ENCODE data around the gene CD101. TPM values are rescaled to one million over a fixed set of nuclear protein-coding genes. Genes with fewer than 3 reads are reported as not detected.

The CD101 gene
- total RNA-seq, 2 donors from 2014 or later = 0.97 to 1.4 TPM

GRCh38 chr1:116991918-116992317 is 9.6 kb upstream of the CD101 start:
- Histone ChIP-seq H3K4me1 (ENCODE audit: control insufficient read depth, insufficient read depth, low read length) (peaks cover 17% of the 10 kb centered on the region), H3K9ac (ENCODE audit: extremely low read depth, low read length, poor library complexity, severe bottlenecking) (no peak overlapping the region), H3K4me3 (ENCODE audit: low read length) (no peak overlapping the region), H3K27me3 (ENCODE audit: control insufficient read depth, insufficient read depth, low read length, poor library complexity, severe bottlenecking) (no peaks in the 10 kb centered on the region), H3K9me3 (ENCODE audit: control insufficient read depth, low read length) (peaks cover 19% of the 10 kb centered on the region), H3K36me3 (ENCODE audit: control insufficient read depth, insufficient read depth, low read length) (peaks cover 13% of the 10 kb centered on the region), H3K27ac (ENCODE audit: low read depth, low read length) (no peak overlapping the region)
- WGBS, 2 experiments (ENCODE audit: insufficient coverage in 1 of 2, insufficient read length in 1 of 2) = 100% methylated on average over 1 of the region's 1 CpG
- Mint-ChIP-seq H3K4me1 (peaks cover 26% of the 10 kb centered on the region), H3K4me3 (no peak overlapping the region), H3K9me3 (peaks cover 7% of the 10 kb centered on the region), H3K27ac (no peak overlapping the region), H3K36me3 (ENCODE audit: low read depth) (peaks cover 43% of the 10 kb centered on the region), H3K27me3 (ENCODE audit: insufficient read depth) (no peaks in the 10 kb centered on the region)
- TF ChIP-seq, protein P1, sequence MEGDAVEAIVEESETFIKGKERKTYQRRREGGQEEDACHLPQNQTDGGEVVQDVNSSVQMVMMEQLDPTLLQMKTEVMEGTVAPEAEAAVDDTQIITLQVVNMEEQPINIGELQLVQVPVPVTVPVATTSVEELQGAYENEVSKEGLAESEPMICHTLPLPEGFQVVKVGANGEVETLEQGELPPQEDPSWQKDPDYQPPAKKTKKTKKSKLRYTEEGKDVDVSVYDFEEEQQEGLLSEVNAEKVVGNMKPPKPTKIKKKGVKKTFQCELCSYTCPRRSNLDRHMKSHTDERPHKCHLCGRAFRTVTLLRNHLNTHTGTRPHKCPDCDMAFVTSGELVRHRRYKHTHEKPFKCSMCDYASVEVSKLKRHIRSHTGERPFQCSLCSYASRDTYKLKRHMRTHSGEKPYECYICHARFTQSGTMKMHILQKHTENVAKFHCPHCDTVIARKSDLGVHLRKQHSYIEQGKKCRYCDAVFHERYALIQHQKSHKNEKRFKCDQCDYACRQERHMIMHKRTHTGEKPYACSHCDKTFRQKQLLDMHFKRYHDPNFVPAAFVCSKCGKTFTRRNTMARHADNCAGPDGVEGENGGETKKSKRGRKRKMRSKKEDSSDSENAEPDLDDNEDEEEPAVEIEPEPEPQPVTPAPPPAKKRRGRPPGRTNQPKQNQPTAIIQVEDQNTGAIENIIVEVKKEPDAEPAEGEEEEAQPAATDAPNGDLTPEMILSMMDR (conservative IDR thresholded peaks at IDR 0.05) = no peak
- DNase-seq = no peak

- H3K9me3 Mint-ChIP-seq = peaks cover 7% of the 10 kb centered on the region
- H3K27me3 ChIP-seq (ENCODE audit: control insufficient read depth, insufficient read depth, low read length, poor library complexity, severe bottlenecking) = no peaks in the 10 kb centered on the region
- no peak overlapping the region for H3K9ac ChIP-seq (ENCODE audit: extremely low read depth, low read length, poor library complexity, severe bottlenecking)
- no peak overlapping the region for H3K4me3 ChIP-seq (ENCODE audit: low read length)
- H3K4me3 Mint-ChIP-seq = no peak overlapping the region
- H3K27me3 Mint-ChIP-seq (ENCODE audit: insufficient read depth) = no peaks in the 10 kb centered on the region
- H3K27ac ChIP-seq (ENCODE audit: low read depth, low read length) = no peak overlapping the region
- TF ChIP-seq, protein P1 (conservative IDR thresholded peaks at IDR 0.05) = no peak
- H3K36me3 ChIP-seq (ENCODE audit: control insufficient read depth, insufficient read depth, low read length) = peaks cover 13% of the 10 kb centered on the region
- WGBS, 2 experiments (ENCODE audit: insufficient coverage in 1 of 2, insufficient read length in 1 of 2) = 93 to 98% methylated on average over 6 to 7 of the region's 7 CpGs
- DNase-seq = no peak
- H3K36me3 Mint-ChIP-seq (ENCODE audit: low read depth) = peaks cover 30% of the 10 kb centered on the region
- H3K4me1 Mint-ChIP-seq = peaks cover 21% of the 10 kb centered on the region
- no peak overlapping the region for H3K27ac Mint-ChIP-seq
- H3K9me3 ChIP-seq (ENCODE audit: control insufficient read depth, low read length) = peaks cover 19% of the 10 kb centered on the region
- H3K4me1 ChIP-seq (ENCODE audit: control insufficient read depth, insufficient read depth, low read length) = peaks cover 17% of the 10 kb centered on the region
Measured at GRCh38 chr1:116993286-116993685, 8.3 kb upstream of the CD101 start.

DNA sequence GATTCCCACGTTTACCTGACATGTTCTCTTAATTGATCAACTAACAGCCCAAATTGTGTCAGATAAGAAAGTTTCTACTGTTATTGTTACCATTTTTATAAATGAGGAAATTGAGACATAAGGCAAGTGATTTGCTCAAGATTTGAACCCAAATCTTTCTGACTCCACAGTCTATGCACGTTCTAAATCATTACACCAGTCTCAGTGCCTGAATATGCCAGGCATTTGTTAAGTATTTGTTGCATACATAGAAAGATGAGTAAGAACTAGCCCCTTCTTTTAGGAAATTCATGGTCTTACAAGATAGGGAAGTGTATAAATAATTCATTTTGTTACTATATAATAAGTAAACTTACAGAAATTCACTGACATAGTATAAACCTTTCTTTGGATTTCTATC is 7.1 kb upstream of the CD101 start:
- H3K36me3 ChIP-seq (ENCODE audit: control insufficient read depth, insufficient read depth, low read length) = peaks cover 13% of the 10 kb centered on the region
- Mint-ChIP-seq H3K9me3 (peaks cover 7% of the 10 kb centered on the region), H3K4me1 (peaks cover 15% of the 10 kb centered on the region), H3K4me3 (no peak overlapping the region), H3K27ac (no peak overlapping the region), H3K36me3 (ENCODE audit: low read depth) (peaks cover 26% of the 10 kb centered on the region), H3K27me3 (ENCODE audit: insufficient read depth) (no peaks in the 10 kb centered on the region)
- peaks cover 19% of the 10 kb centered on the region for H3K9me3 ChIP-seq (ENCODE audit: control insufficient read depth, low read length)
- no peak overlapping the region for H3K27ac ChIP-seq (ENCODE audit: low read depth, low read length)
- no peak for DNase-seq
- H3K4me1 ChIP-seq (ENCODE audit: control insufficient read depth, insufficient read depth, low read length) = peaks cover 15% of the 10 kb centered on the region
- no peak overlapping the region for H3K4me3 ChIP-seq (ENCODE audit: low read length)
- no peak overlapping the region for H3K9ac ChIP-seq (ENCODE audit: extremely low read depth, low read length, poor library complexity, severe bottlenecking)
- WGBS, 2 experiments (ENCODE audit: insufficient coverage in 1 of 2, insufficient read length in 1 of 2) = 78 to 83% methylated on average over 1 to 2 of the region's 2 CpGs
- TF ChIP-seq, protein P1 (conservative IDR thresholded peaks at IDR 0.05) = no peak
- H3K27me3 ChIP-seq (ENCODE audit: control insufficient read depth, insufficient read depth, low read length, poor library complexity, severe bottlenecking) = no peaks in the 10 kb centered on the region
